ENCODE measurements around the gene LARGE1. TPM values are rescaled to one million over a fixed set of nuclear protein-coding genes. Genes with fewer than 3 reads are reported as not detected.
A peak's percentile ranks its signal among the peaks of the same experiment; 100 is the strongest.

LARGE1 gene
- total RNA-seq, 2 donors from 2014 or later = 80.5 to 101 TPM

DNA sequence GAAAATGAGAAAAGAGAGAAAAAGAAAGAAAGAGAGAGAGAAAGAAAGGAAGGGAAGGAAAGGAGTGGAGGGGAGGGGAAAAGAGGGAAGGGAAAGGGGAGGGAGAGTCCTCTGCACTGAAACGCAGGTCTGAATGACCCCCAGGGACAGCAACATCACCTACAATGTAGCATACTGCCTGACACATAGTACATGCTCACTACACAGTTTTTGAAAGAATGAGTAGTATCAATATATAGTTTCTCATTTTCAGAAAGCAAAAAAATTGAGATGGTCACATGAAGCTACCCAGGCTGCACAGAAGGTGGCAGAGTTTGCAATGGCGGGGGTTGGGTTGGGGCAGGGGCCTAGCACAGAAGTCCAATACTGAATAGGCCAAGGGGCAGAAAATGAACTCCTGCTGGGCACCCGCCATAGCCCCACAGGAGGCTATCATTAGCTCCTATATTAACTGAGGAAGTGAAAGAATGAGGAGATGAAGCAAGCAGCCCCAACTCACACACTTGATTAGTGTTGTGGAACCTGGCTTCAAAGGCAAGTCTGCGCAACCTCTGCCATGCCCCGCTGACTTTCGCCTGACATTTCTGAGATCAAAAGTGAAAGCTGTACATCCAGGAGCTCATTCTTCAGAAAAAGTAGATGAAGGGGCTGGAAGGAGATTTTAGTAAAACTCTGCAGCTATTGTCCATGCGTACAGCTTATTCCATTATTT is 620.9 kb downstream of the LARGE1 start:
- no peak for TF ChIP-seq CTCF (IDR thresholded peaks at IDR 0.05)
- Histone ChIP-seq H3K4me3 (no peak overlapping the region), H3K36me3 (peaks cover 30% of the 10 kb centered on the region), H3K4me1 (peaks cover 0 to 7% of the 10 kb centered on the region in 2 donors), H3K27me3 (no peaks in the 10 kb centered on the region), H3K9me3 (no peaks in the 10 kb centered on the region), H3K27ac (no peak overlapping the region)
- no peak for DNase-seq (ENCODE audit: low spot score)

- no peak overlapping the region for H3K27ac ChIP-seq
- peaks cover 39% of the 10 kb centered on the region for H3K36me3 ChIP-seq
- no peaks in the 10 kb centered on the region for H3K27me3 ChIP-seq
- H3K4me3 ChIP-seq = no peak overlapping the region
- H3K9me3 ChIP-seq = no peaks in the 10 kb centered on the region
- no peaks in the 10 kb centered on the region for H3K4me1 ChIP-seq
- no peak for TF ChIP-seq CTCF (IDR thresholded peaks at IDR 0.05)
- DNase-seq (ENCODE audit: low spot score) = no peak
Observed at GRCh38 chr22:33296941-33297340, 623.3 kb downstream of the LARGE1 start.

DNA sequence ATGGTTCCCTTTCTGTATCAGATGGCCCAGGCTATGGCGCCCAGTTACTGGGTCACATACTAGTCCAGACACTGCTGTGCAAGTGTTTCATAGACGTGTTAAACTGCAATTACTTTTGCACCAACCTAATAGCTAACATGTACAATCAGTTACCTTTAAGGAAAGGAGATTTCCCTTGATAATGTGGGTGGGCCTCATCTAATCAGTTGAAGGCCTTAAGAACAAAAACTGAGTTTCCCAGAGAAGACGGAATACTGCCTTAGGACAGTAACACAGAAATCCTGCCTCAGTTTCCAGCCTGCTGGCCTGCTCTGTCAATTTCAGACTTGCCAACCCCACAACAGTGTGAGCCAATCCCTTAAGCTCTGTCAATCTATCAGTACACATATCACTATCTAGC is 632.2 kb downstream of the LARGE1 start:
- H3K27ac ChIP-seq = no peak overlapping the region
- H3K27me3 ChIP-seq = no peaks in the 10 kb centered on the region
- H3K4me3 ChIP-seq = no peak overlapping the region
- no peak for DNase-seq (ENCODE audit: low spot score)
- H3K4me1 ChIP-seq = no peaks in the 10 kb centered on the region
- peaks cover 14% of the 10 kb centered on the region for H3K36me3 ChIP-seq
- H3K9me3 ChIP-seq = no peaks in the 10 kb centered on the region
- no peak for TF ChIP-seq CTCF (IDR thresholded peaks at IDR 0.05)

- Histone ChIP-seq H3K27me3 (no peaks in the 10 kb centered on the region), H3K9me3 (no peaks in the 10 kb centered on the region), H3K4me1 (peaks cover 0 to 16% of the 10 kb centered on the region in 2 donors), H3K36me3 (peaks cover 22% of the 10 kb centered on the region), H3K27ac (peak overlapping the region; percentile 10 to 32), H3K4me3 (no peak overlapping the region)
- no peak for DNase-seq (ENCODE audit: low spot score)
- no peak for TF ChIP-seq CTCF (IDR thresholded peaks at IDR 0.05)
Observed at GRCh38 chr22:33275073-33275443, 645.2 kb downstream of the LARGE1 start.

DNA sequence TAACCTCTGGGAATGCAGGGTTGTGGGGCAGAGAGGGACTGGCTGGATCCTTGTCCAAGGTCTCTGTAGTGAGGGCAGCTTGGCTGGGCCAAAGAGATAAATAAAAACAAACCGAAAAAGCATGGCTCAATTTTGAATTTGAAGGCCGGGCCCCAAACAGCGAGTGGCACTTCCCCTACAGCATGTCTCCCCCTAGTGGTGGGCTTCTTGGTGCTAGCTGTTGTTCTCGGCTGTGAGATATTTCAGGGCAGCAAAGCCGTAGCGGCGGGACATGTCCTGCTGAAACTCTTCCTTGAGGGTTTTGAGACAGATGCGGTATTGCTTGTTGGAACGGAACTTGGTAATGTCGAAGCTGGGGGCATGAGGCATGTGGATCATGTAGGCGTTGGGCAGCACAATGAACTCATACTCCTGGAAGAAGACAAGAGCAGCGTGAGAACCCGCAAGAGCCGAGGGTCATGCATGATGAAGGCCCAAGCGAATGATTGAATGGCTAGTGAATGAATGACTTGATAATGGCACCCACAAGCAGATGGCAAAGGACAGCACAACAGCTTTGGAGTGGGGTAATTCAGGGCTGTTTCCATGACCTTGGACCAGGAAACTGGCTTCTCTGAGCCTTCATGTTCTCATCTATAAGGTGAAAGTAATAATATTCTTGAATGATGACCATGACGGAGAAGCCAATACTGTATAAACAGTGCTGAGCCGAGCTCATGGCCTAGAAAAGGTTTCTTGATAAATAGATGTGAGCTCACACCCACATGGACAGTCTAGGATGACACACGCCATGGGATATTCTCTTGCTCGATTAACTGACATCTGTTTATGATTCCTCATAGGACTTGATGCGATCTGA is 645.8 kb downstream of the LARGE1 start:
- H3K27me3 ChIP-seq = no peaks in the 10 kb centered on the region
- no peaks in the 10 kb centered on the region for H3K9me3 ChIP-seq
- peak overlapping the region in 1 of 2 donors; percentile 10 for H3K27ac ChIP-seq
- peaks cover 22% of the 10 kb centered on the region for H3K36me3 ChIP-seq
- H3K4me3 ChIP-seq = no peak overlapping the region
- no peak for DNase-seq (ENCODE audit: low spot score)
- TF ChIP-seq CTCF (IDR thresholded peaks at IDR 0.05) = peak in 1 of 2 donors; percentile 42
- peaks cover 0 to 16% of the 10 kb centered on the region in 2 donors for H3K4me1 ChIP-seq

All from right atrium auricular region (tissue), 2 donors.